SK-N-SH (cell line): Measurements from ENCODE around the gene ADD1.

Experiments
- CTCF ChIP-seq: fragments of 200-600 bp; sonication (generic); IDR thresholded peaks from 2 replicates; pipeline ENCODE4 v1.6.1; 2017; ENCODE audit warnings: antibody characterized with exemption, mild to moderate bottlenecking, moderate library complexity
- FOSL2 ChIP-seq: IDR thresholded peaks from 2 replicates; pipeline ENCODE4 v1.4.0; 2012; ENCODE audit warnings: low read depth, mild to moderate bottlenecking, moderate library complexity, borderline replicate concordance
- TF ChIP-seq, protein P1 (sequence below): fragments of 150-350 bp; IDR thresholded peaks from 2 replicates; pipeline ENCODE4 v1.6.1; 2017; ENCODE audit warnings: antibody characterized with exemption, low read length, low read depth, borderline replicate concordance
- TF ChIP-seq, protein P2 (sequence below): IDR thresholded peaks from 2 replicates; pipeline ENCODE4; 2012

DNA sequence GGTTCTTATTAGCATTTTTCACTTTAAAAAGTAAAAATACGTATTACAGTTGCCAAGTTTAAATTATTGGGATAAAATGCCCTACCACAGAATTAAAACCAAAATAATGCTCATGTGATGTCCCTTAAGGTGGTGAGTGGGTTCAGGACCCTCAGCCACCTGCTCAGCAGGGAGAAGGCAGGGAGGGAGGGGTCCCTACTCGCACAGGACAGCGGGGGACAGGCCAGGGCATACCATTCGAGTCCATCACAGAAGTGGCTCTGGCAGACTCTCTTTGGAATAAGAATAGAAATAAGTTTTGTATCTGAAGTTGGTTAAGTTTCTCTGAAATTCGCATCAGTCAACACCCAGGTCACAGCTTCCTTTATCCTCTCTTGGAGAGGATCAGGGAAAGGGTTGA is 81.9 kb downstream of the ADD1 start:
- TF ChIP-seq CTCF (no peak), FOSL2 (no peak)
- TF ChIP-seq, protein P1, sequence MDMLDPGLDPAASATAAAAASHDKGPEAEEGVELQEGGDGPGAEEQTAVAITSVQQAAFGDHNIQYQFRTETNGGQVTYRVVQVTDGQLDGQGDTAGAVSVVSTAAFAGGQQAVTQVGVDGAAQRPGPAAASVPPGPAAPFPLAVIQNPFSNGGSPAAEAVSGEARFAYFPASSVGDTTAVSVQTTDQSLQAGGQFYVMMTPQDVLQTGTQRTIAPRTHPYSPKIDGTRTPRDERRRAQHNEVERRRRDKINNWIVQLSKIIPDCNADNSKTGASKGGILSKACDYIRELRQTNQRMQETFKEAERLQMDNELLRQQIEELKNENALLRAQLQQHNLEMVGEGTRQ: no peak
- TF ChIP-seq, protein P2, sequence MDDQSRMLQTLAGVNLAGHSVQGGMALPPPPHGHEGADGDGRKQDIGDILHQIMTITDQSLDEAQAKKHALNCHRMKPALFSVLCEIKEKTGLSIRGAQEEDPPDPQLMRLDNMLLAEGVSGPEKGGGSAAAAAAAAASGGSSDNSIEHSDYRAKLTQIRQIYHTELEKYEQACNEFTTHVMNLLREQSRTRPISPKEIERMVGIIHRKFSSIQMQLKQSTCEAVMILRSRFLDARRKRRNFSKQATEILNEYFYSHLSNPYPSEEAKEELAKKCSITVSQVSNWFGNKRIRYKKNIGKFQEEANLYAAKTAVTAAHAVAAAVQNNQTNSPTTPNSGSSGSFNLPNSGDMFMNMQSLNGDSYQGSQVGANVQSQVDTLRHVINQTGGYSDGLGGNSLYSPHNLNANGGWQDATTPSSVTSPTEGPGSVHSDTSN: no peak
